T-helper 17 cell (primary cell): ENCODE data around the gene CLEC4M. TPM values are rescaled to one million over a fixed set of nuclear protein-coding genes. Genes with fewer than 3 reads are reported as not detected.

Source experiments
- ATAC-seq: fragments of 150-1000 bp; cut with Tn5 transposase; 2 replicates; pipeline ENCODE4 v1.10.0; 2021; ENCODE audit warnings: mild to moderate bottlenecking, moderate library complexity
- DNase-seq, 3 donors: peaks; one replicate each; pipeline versions ENCODE4 v3.0.0 to v3.0.0-alpha.2; 2020 to 2021
- H3K9me3 ChIP-seq: one replicate; pipeline ENCODE4 v1.7.0; 2013; ENCODE audit warnings: low read length, mild to moderate bottlenecking; ENCODE audit not compliant: control insufficient read depth, poor library complexity, severe bottlenecking
- H3K27ac Mint-ChIP-seq: one replicate; pipeline ENCODE4 v1.8.0; 2022; ENCODE audit warnings: mild to moderate bottlenecking, moderate library complexity, mixed read lengths
- H3K27me3 Mint-ChIP-seq: one replicate; pipeline ENCODE4 v1.8.0; 2022; ENCODE audit warnings: mixed read lengths
- H3K36me3 Mint-ChIP-seq: one replicate; pipeline ENCODE4 v1.8.0; 2022; ENCODE audit warnings: low read depth, mixed read lengths
- H3K4me1 Mint-ChIP-seq: one replicate; pipeline ENCODE4 v1.8.0; 2022; ENCODE audit warnings: mild to moderate bottlenecking, mixed read lengths
- H3K4me3 Mint-ChIP-seq: one replicate; pipeline ENCODE4 v1.8.0; 2022; ENCODE audit warnings: mild to moderate bottlenecking, moderate library complexity, mixed read lengths
- total RNA-seq, 4 donors: library from RNA in 2 of 4; stranded (reverse) in 2 of 4; gene quantifications; one replicate each; pipeline ENCODE4 v1.2.3 and lab custom pipeline; 2022 to 2026

The CLEC4M gene
- total RNA-seq, 2 donors from 2014 or later = 0.17 TPM; not detected in 1

- ATAC-seq = no peak
- no peak overlapping the region for H3K4me3 Mint-ChIP-seq
- H3K9me3 ChIP-seq = no peaks in the 10 kb centered on the region
- H3K4me1 Mint-ChIP-seq = peaks cover 6% of the 10 kb centered on the region
- H3K27me3 Mint-ChIP-seq = peaks cover 25% of the 10 kb centered on the region
- peaks cover 5% of the 10 kb centered on the region for H3K36me3 Mint-ChIP-seq
- no peak for DNase-seq
- H3K27ac Mint-ChIP-seq = no peak overlapping the region
These were observed 4.4 kb downstream of the CLEC4M start for GRCh38 chr19:7767487-7767886.

DNA sequence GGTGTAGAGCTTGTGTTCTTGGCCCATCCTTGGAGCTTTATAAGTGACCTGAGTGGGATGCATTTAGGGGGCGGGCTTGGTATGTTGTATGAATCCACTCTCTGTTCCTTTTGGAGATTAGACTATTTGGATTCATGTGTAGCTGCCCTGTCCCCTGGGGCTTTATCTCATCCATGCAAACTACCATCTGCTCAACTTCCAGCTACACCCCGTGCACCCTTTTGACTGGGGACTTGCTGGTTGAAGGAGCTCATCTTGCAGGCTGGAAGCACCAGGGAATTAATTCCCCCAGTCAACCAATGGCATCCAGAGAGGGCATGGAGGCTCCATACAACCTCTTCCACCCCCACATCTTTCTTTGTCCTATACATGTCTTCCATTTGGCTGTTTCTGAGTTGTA is 6.1 kb downstream of the CLEC4M start:
- no peak for DNase-seq

DNA sequence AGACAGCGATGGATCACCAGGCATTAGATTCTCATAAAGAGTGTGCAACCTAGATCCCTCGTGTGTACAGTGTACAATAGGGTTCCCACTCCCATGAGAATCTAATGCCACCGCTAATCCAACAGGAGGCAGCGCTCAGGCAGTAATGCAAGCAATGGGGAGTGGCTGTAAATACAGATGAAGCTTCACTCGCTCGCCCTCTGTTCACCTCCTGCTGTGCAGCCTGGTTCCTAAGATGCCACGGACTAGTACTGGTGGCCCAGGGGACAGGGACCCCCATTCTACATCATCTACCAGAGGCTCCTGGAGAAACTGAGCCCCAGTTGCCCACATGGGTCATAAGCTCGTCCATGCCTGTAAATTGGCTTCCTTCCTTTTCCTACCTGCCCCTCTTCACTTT is 8.0 kb downstream of the CLEC4M start:
- H3K4me1 Mint-ChIP-seq = peaks cover 7% of the 10 kb centered on the region
- no peak overlapping the region for H3K27ac Mint-ChIP-seq
- H3K27me3 Mint-ChIP-seq = peaks cover 19% of the 10 kb centered on the region
- DNase-seq (no peak), ATAC-seq (no peak)
- H3K9me3 ChIP-seq = no peaks in the 10 kb centered on the region
- no peak overlapping the region for H3K4me3 Mint-ChIP-seq
- peaks cover 4% of the 10 kb centered on the region for H3K36me3 Mint-ChIP-seq

More for the DNA sequence above, 6.1 kb downstream of the CLEC4M start:
- Mint-ChIP-seq H3K27me3 (peaks cover 19% of the 10 kb centered on the region), H3K4me3 (no peak overlapping the region), H3K36me3 (peaks cover 4% of the 10 kb centered on the region), H3K27ac (no peak overlapping the region), H3K4me1 (peaks cover 7% of the 10 kb centered on the region)
- ATAC-seq = no peak
- H3K9me3 ChIP-seq = no peaks in the 10 kb centered on the region

- ATAC-seq = peak; percentile 49
- H3K27ac Mint-ChIP-seq = peak overlapping the region; percentile 79
- no peak for DNase-seq
- no peaks in the 10 kb centered on the region for H3K9me3 ChIP-seq
- H3K27me3 Mint-ChIP-seq = peaks cover 8% of the 10 kb centered on the region
- peak overlapping the region; percentile 68 for H3K4me3 Mint-ChIP-seq
- peaks cover 7% of the 10 kb centered on the region for H3K4me1 Mint-ChIP-seq
- peaks cover 2% of the 10 kb centered on the region for H3K36me3 Mint-ChIP-seq
These were observed 9.8 kb downstream of the CLEC4M start for GRCh38 chr19:7772752-7773291.

DNA sequence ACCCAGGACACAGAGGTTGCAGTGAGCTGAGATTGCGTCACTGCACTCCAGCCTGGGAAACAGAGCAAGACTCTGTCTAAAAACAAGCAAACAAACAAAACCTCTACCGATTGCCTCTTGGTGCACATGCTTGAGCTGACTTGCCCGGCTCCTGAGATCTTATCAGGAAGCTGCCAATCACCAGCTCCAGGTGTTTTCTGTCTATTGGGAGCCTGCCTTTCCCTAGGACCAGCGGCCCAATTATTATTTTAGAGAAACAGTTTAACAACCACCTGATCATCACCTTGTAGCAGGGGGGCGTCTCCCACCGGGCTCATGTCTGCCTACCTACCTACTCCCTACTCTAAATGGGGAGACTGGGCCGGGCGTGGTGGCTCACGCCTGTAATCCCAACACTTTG is 10.8 kb downstream of the CLEC4M start:
- peaks cover 2% of the 10 kb centered on the region for H3K36me3 Mint-ChIP-seq
- H3K27me3 Mint-ChIP-seq = no peaks in the 10 kb centered on the region
- H3K4me1 Mint-ChIP-seq = peaks cover 7% of the 10 kb centered on the region
- H3K4me3 Mint-ChIP-seq = no peak overlapping the region
- no peaks in the 10 kb centered on the region for H3K9me3 ChIP-seq
- H3K27ac Mint-ChIP-seq = no peak overlapping the region
- no peak for ATAC-seq
- DNase-seq = no peak

DNA sequence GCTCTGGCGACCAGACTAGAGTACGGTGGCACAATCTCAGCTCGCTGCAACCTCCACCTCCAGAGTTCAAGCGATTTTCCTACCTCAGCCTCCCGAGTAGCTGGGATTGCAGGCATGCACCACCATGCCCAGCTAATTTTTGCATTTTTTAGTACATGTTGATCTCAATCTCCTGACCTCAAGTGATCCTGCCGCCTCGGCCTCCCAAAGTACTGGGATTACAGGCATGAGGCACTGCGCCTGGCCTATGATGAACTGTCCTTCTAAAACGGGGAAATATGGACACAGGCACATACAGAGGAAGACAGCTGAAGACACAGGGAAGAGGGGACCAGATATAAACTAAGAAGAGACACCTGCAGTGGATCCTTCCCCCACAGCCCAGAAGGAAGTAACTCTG is 12.7 kb downstream of the CLEC4M start:
- H3K27me3 Mint-ChIP-seq = peaks cover 1% of the 10 kb centered on the region
- peaks cover 7% of the 10 kb centered on the region for H3K4me1 Mint-ChIP-seq
- no peak overlapping the region for H3K4me3 Mint-ChIP-seq
- peaks cover 2% of the 10 kb centered on the region for H3K36me3 Mint-ChIP-seq
- no peak for DNase-seq
- no peak overlapping the region for H3K27ac Mint-ChIP-seq
- H3K9me3 ChIP-seq = no peaks in the 10 kb centered on the region
- no peak for ATAC-seq

DNA sequence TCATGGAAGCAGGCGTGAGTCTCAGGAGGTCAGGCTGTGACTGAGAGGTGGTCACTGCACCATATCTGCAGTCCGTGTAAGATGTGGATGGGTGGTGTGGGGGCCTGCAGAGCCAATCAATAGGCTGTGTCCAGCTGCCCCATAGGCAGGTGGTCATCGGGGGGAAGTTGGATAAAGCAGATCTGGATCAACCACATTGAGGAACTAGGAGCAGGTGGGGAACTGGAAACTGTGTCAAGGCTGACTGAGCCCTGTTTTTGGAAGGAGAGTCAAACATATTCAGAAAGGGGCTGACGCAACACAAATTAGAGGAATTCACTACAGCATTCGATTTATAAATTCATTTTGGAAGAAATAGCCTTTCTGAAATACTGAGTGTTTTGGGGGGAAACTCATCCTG is 15.0 kb downstream of the CLEC4M start:
- H3K27me3 Mint-ChIP-seq = peaks cover 14% of the 10 kb centered on the region

DNA sequence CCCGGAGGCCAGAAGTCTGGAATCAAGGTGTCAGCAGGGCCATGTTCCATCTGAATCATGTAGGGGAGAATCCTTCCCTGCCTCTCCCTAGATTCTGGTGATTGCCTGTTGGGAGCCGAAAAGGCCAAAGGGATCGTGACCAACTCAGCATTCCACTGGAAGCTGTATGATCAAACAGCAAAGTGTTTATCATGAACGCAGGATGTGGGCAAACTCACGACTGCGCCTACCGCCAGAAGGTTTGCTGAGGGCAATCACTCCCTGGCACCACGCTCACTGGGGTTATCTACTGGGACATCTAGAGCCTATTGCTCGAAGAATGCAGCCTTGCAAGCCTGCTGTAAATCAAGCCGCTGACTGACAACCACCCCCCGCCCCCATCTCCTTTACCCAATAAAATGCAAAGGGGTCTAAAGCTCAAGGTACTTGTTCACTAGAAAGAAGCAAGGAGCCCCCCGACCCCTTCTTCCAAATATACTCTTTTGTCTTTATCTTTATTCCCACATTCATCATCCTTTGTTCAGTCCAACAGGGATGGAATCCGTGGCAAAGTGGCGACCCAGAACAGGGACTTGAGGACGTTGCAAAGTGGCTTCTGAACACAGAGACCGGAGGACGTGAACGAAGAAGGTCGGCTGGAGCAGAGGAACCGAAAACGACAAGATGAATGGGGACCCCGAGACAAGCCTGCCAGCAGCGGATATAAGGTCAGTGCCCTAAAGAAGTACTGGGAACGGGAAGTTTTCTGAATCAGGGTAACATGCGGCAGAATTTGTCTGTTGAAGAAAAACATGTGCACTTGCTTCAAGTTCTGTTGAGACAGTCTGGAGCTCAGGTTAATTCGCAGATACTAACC is 16.8 kb downstream of the CLEC4M start:
- DNase-seq (no peak), ATAC-seq (no peak)
- no peak overlapping the region for H3K4me3 Mint-ChIP-seq
- H3K9me3 ChIP-seq = no peaks in the 10 kb centered on the region
- H3K27me3 Mint-ChIP-seq = peaks cover 24% of the 10 kb centered on the region
- peaks cover 4% of the 10 kb centered on the region for H3K36me3 Mint-ChIP-seq
- peaks cover 2% of the 10 kb centered on the region for H3K4me1 Mint-ChIP-seq
- H3K27ac Mint-ChIP-seq = no peak overlapping the region

More for the DNA sequence above, 15.0 kb downstream of the CLEC4M start:
- H3K9me3 ChIP-seq = no peaks in the 10 kb centered on the region
- ATAC-seq (no peak), DNase-seq (no peak)
- Mint-ChIP-seq H3K4me3 (no peak overlapping the region), H3K27ac (no peak overlapping the region), H3K4me1 (peaks cover 2% of the 10 kb centered on the region), H3K36me3 (peaks cover 2% of the 10 kb centered on the region)

GRCh38 chr19:7781157-7781556 is 18.1 kb downstream of the CLEC4M start:
- Mint-ChIP-seq H3K4me3 (no peak overlapping the region), H3K4me1 (peaks cover 2% of the 10 kb centered on the region), H3K27me3 (peaks cover 24% of the 10 kb centered on the region), H3K27ac (no peak overlapping the region), H3K36me3 (peaks cover 4% of the 10 kb centered on the region)
- ATAC-seq (no peak), DNase-seq (no peak)
- H3K9me3 ChIP-seq = no peaks in the 10 kb centered on the region

DNA sequence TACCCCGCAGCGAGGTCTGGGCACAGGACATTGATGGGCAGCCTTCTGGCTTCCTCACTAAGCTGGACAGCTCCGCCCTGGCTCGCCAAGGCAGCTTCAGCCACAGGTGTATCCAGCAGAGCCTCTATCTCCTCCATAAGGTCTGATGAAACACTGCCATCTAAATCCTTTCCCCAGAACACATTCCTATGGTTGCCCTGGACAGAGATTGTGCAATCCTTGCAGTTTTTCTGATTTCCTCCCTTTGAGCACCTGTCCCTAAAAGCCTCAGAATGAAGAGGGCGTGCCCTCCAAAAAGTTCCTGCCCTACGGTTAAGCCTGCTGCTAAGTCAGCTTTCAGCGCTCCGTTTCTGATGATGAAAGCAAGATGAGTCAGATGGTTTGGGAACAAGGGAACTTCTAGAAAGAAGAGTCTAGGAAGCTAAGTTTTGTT is 21.0 kb downstream of the CLEC4M start:
- Mint-ChIP-seq H3K27me3 (peaks cover 38% of the 10 kb centered on the region), H3K27ac (no peak overlapping the region), H3K4me3 (no peak overlapping the region), H3K36me3 (peaks cover 4% of the 10 kb centered on the region), H3K4me1 (peaks cover 2% of the 10 kb centered on the region)
- ATAC-seq (no peak), DNase-seq (no peak)
- H3K9me3 ChIP-seq = no peaks in the 10 kb centered on the region

- DNase-seq (no peak), ATAC-seq (no peak)
- Mint-ChIP-seq H3K27me3 (peaks cover 46% of the 10 kb centered on the region), H3K27ac (no peak overlapping the region), H3K4me3 (no peak overlapping the region), H3K4me1 (peaks cover 7% of the 10 kb centered on the region), H3K36me3 (peaks cover 4% of the 10 kb centered on the region)
- H3K9me3 ChIP-seq = no peaks in the 10 kb centered on the region
These were observed 21.8 kb downstream of the CLEC4M start for GRCh38 chr19:7784856-7785255.

DNA sequence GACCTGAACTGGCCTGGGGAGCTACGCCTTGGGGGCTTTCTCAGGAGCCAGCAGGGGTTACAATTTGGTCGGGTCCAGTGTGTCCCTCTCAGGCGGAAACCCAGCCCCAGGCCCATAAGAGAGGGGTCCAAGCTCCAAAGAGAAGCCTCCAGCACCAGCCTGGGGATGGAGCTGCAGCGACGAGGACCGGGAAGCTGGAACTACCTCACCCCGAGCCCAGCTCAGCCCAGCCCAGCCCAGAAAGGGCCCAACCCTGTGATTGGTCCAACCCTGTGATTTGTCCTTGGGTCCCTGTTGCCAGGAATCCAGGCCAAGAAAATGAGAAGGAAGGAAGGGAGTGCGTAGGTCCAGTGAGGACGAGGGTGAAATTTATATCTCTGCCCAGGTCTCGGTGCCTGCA is 24.1 kb downstream of the CLEC4M start:
- Mint-ChIP-seq H3K27ac (no peak overlapping the region), H3K27me3 (peaks cover 38% of the 10 kb centered on the region), H3K4me3 (peak overlapping the region; percentile 79), H3K4me1 (peaks cover 4% of the 10 kb centered on the region), H3K36me3 (peaks cover 2% of the 10 kb centered on the region)
- DNase-seq (no peak), ATAC-seq (no peak)
- no peaks in the 10 kb centered on the region for H3K9me3 ChIP-seq

DNA sequence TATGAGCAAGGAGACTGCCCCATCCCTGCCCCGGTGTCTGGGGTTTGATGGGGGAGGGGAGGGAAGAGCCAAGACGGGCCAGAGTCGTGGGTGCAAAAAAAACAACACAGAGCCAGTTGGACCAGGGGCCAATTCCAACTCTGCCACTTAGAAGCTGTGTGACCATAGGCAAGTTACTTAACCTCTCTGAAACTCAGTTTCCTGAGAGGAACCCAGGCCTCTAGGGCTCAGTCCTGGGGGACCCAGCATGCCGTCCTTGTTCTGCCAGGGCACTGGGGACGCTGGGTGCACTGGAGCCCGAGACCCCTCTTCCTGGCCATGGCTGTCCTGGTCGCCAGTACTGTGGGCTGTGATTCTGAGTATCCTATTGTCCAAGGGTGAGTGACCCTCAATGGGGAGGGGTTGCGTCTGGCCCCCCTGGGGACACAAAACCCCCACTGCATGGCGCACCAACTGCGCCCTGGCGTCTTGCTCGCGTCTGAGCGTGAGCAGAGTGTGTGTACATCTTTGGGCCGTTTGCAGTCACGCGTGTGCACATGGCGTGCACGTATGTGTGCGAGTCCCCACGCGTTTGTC is 24.6 kb downstream of the CLEC4M start:
- Mint-ChIP-seq H3K27ac (no peak overlapping the region), H3K4me1 (peaks cover 4% of the 10 kb centered on the region), H3K4me3 (peak overlapping the region; percentile 79), H3K27me3 (peaks cover 44% of the 10 kb centered on the region), H3K36me3 (peaks cover 2% of the 10 kb centered on the region)
- DNase-seq (no peak), ATAC-seq (no peak)
- H3K9me3 ChIP-seq = no peaks in the 10 kb centered on the region
